Stimulated activated CD8-positive, alpha-beta memory T cell treated with anti-CD3 and anti-CD28 coated beads, Interleukin-2, amount 100 ng/mL, for 48 hours (primary cell): ENCODE data around the gene LGALS14.
"Not testable (repeated sequence)": the region's sequence is repeated elsewhere in the genome, so short reads cannot be mapped to it uniquely, and the experiment has no call there.

ENCODE experiments used
- DNase-seq, 2 donors: peaks; one replicate each; pipeline ENCODE4 v3.0.0-alpha.2; 2020; ENCODE audit warnings: low read depth in 2 of 2

The LGALS14 gene

GRCh38 chr19:39704181-39705044 is at the start of gene LGALS14:
Gene LGALS14 (plus strand): TSS chr19:39704481. CDS start chr19:39704529, 48 bp downstream.
- no peak for DNase-seq

- DNase-seq, result no peak
Observed at GRCh38 chr19:39655613-39656012, 48.7 kb upstream of the LGALS14 start, which contains the start of gene LGALS16. Gene LGALS16 (plus strand): TSS chr19:39655913. CDS start chr19:39655962, 49 bp downstream.

DNA sequence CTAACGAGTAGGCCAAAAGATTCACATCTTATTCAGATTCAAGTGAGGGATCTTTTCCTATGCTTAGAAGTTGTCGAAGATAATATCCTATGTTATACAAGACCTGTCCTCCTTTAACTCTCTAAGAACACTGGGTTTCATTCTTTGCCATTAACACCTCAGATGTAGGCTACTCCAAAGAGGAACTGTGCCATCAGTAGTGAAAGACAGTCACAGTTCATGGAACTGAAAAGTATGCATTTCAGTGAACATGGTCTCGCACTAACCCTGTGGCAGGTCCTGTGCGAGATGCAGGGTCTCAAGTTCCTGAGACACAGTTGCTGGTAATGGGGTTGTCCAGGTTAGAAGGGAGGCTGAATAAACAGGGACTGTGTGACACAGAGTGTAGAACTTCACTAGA is 44.5 kb upstream of the LGALS14 start:
- no peak for DNase-seq

- DNase-seq, result no peak
Observed at GRCh38 chr19:39660661-39661060, 43.6 kb upstream of the LGALS14 start.

DNA sequence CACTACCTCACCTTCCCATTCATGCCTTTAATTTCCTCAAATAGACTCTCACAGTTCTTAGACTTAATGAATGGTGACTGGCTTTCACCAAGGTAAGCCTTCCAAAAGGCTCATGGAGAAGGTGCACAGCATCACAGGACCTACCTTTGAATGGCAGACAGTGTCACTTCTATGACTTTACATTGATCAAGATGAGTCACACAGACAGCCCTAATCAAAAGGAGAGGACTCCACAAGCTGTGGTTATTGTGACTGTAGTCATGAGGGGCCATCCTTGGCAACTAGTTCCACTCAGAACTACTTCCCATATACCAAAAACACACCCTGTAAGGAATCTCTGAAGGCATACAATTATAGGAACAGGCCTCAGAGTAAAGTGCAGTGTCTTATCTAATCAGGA is 42.7 kb upstream of the LGALS14 start:
- no peak for DNase-seq

DNA sequence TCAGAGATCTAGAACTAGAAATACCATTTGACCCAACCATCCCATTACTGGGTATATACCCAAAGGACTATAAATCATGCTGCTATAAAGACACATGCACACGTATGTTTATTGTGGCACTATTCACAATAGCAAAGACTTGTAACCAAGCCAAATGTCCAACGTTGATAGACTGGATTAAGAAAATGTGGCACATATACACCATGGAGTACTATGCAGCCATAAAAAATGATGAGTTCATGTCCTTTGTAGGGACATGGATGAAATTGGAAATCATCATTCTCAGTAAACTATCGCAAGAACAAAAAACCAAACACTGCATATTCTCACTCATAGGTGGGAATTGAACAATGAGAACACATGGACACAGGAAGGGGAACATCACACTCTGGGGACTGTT is 34.4 kb upstream of the LGALS14 start:
- DNase-seq, result not testable (repeated sequence)

- no peak for DNase-seq
Observed at GRCh38 chr19:39670998-39671397, 33.3 kb upstream of the LGALS14 start.

GRCh38 chr19:39671739-39672363 is 32.4 kb upstream of the LGALS14 start:
- no peak for DNase-seq

DNA sequence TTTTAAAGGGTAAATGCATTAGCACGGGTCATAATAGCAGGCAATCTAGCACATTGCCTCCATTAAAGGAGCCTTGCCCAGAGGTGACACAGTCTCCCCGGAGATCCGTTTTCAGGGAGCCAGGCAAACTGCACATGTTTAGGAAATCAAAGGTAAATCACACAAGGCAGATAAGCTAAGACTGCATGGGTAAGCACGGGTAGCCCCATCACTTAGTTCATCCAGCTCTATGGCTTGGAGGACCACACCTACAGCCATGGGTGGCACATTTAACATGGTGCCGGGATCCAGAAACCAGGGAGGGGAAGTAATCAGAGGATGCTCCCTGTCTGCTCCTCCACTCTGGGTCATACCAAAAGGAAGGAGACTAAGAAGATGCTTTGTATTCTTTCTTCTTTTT is 31.8 kb upstream of the LGALS14 start:
- DNase-seq, result no peak

DNA sequence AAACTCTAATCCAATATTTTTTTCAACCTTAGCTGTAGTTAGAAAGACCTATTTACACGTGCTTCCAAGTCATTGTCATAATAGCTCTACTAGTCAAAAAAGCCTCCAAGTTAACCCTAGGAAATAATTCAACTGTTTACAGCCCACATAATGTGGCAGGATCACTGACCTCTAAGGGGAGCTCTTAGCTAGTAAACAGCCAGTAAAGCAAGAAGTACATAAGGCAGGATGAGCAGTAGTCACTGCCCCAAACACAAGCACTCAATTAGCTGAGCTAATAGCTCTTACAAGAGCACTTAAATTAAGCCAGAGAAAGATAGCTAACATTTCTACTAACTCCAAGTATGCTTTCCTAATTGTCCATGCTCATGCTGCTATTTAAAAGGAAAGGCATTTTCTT is 30.4 kb upstream of the LGALS14 start:
- DNase-seq, result not testable (repeated sequence)

DNA sequence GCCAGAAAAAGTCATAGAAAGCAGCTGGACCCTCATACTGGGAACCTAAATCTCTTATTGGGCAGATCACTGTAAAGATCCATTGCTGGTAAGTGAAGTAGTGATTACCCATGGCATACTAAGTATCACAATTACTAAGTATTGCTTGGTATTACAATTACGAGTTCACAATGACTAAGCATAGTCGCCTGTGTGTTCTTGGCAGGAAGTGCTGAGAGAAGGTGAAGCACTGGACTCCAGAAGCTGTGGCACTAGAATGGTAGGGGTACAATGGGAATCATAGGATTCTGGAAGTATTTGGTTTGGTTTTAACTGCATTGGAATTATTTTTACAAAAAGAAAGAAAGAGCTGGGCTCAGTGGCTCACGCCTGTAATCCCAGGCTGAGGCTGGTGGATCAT is 28.3 kb upstream of the LGALS14 start:
- DNase-seq, result no peak

DNA sequence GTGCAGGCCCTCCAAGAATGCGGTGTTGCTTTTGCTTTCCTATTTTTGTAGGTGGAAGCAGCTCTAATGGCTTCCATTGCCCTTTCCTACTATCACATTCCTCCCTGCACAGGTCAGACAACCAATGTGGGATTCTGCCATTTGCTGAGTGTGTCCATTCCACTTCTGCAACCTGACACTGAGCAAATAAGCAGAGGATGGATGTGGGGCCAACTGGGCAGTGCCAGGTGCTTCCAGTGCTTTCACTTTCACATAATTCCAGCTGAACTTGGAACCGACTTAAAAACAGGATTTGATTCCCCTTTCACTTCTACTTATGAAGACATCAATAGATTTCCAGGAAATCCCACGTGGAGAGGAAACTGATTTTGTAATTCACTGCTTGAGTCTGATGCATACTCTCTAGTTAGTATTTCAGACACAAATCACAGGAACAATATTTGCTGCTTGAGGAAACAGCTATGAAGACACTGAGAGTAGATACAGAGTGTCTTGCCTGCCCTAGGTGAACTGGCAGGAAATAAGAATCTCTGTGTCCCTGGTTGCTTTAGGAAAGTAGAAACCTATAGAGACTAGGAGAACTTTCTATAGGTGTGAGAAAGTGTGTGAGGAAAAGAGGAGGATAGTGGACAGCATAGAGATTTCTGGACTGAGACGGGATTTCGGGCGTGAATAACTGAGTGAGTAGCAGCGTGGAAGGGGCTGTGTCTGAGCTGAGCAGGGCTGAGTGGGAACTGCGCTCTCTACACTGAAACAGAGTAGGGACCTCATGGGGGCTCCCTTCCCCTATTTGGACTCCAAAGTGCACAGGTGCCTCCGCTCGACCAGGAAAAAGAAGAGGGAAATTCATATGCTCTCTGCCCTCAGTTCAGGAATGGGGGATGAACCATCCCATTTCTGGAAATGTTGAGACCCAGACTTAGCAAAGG is 26.1 kb upstream of the LGALS14 start:
- DNase-seq, result no peak

DNA sequence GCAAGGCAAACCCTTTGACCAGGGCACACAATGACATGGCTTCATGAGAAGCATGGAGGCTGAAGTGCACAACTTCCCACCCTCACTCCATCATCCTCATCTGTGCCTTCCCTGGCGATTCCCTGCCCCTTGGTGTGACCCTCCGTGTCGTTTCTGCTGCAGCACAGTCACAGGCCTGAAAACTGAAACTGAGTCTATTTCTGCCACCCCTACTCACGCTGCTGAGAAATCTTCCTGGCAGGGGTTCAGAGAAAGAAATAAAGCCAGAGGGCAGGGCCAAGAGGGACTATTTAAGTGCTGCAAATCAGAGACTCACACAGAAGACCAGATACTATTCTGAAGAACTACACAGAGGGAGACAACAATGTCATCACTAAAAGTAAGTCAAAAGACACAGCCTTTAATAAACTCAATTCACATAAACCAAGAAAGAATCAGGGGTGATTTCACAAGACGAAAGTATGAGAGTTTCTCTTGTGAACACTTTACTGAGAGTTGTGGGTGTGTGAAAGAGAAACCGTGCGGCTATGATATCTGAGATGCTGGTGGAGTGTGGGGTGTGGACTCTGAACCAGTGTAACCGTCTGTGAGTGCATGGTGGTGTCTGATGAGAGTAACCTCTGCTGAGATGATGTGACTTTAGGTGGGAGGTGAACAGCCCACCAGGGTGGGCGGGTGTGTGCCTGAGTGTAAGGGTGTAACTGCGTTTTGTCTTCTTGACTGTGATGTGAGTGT is 25.1 kb upstream of the LGALS14 start:
- DNase-seq, result peak in 1 of 2 donors; percentile 41

DNA sequence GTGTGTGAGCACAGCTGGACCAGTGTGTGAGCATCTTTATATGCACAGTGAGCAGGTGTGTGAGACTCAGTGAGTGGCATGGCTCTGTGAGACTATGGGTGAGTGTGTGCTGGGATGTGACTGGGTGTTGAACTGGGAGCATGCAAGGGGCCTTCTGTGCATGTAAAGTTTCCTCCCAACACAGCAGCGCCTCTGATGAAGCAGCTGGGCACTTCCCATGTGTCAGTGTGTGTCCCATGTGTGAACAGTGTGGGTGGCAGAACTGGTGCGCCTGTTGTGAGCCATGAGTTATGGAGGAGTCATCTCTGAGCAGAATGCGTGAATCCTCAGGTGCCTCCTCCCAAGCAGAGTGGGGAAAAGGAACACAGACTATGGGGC is 24.5 kb upstream of the LGALS14 start:
- DNase-seq, result peak in 1 of 2 donors; percentile 23

- no peak for DNase-seq
Observed at GRCh38 chr19:39680593-39680992, 23.7 kb upstream of the LGALS14 start.

- no peak for DNase-seq
Observed at GRCh38 chr19:39681416-39681815, 22.9 kb upstream of the LGALS14 start.

DNA sequence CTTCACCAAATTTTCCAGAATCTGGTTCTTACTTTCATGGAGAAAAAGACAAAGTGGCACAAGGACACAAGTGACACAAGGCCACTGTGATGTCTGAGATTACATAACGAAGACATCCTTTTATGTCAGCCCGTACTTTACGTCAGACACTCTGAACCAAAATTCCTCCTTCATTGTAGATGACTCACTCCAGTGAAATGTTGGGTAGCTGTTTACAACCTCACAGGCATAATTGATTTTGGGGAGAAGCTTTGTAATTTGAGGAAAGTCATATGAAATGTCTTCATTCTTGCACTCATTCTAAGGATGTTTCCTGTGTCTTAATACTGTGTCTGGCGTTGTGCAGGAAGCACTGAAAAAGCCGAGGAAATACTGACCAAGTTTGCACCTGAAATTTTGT is 20.0 kb upstream of the LGALS14 start:
- DNase-seq, result no peak

- no peak for DNase-seq
Observed at GRCh38 chr19:39686739-39687138, 17.5 kb upstream of the LGALS14 start.

DNA sequence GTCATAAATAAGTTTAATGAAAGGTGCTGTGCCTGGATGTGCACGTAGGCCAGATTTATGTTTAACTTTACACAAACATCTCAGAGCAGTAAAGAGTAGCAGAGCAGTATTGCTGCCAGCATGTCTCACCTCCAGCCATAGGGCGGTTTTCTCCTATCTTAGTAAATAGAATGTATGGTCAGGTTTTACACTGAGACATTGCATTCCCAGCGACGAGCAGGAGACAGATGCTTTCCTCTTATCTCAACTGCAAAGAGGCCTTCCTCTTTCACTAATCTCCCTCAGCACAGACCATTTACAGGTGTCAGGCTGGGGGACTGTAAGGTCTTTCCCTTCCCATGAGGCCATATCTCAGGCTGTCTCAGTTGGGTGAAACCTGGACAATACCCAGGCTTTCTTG is 15.6 kb upstream of the LGALS14 start:
- DNase-seq, result not testable (repeated sequence)

DNA sequence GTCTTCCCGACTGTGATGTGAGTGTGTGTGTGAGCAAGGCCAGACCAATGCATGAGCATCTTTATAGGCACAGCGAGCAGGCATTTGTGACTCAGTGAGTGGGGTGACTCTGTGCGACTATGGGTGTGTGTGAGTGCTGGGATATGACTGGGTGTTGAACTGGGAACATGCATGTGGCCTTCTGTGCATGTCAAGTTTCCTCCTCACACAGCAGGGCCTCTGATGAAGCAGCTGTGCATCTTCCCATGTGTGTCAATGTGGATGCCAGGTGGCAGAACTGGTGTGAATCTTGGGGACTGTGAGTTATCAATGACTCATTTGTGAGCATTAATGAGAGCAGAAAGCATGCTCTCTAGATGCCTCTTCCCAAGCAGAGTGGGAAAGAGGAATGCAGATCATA is 12.1 kb upstream of the LGALS14 start:
- no peak for DNase-seq

DNA sequence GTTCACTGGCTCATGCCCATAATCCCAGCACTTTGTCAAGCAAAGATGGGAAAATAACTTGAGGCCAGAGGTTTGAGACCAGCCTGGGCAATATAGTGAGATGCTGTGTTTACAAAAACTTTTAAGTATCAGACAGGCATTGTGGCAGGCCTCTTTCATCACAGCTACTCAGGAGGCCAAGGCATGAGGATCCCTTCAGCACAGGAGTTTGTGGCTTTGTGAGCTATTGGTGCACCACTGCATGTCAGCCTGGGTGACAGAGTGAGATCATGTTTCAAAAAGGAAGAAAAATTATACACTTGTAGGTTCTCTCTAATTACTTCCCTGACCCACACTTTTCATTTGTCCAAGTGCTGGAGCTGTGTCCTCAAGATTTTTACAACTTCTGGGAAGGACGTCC is 11.5 kb upstream of the LGALS14 start:
- DNase-seq, result no peak
